Uterus (tissue), 2 donors: Measurements from ENCODE around the gene DPP10.

Experiments used
- POLR2A ChIP-seq, 2 donors: fragments of 450-650 bp; IDR thresholded peaks; one replicate each; pipeline ENCODE4 v1.6.1; 2016; ENCODE audit warnings: antibody characterized with exemption in 2 of 2, mild to moderate bottlenecking in 1 of 2, moderate library complexity in 1 of 2
- TF ChIP-seq, protein P1 (sequence below), 4 experiments: fragments of 200-600 bp in 2 of 4; fragments of 450-650 bp in 2 of 4; sonication (generic) in 2 of 4; IDR thresholded peaks; one replicate each; pipeline ENCODE4 v1.5.1; 2016 to 2019; ENCODE audit warnings: antibody characterized with exemption in 4 of 4, mild to moderate bottlenecking in 2 of 4, moderate library complexity in 1 of 4

DNA sequence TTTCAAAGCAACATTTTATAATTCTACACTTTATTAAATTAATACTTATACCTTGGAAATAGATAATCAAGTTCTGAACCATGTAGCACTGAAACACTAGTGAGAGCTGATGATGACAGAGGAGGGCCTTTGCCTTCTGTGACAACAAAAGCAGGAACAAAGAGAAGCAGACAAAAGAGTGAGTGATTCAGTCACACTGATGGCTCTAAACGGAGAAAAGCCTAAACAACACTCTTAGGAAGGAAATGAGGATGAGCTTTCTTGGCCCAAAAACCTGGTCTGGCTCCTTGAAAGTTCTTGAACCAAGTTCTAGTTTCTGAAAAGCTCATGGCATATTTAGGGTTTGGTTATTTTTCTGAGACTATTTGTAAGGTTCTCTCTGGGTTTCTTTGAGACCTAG, 271.9 kb downstream of the DPP10 start:
- TF ChIP-seq, protein P1, sequence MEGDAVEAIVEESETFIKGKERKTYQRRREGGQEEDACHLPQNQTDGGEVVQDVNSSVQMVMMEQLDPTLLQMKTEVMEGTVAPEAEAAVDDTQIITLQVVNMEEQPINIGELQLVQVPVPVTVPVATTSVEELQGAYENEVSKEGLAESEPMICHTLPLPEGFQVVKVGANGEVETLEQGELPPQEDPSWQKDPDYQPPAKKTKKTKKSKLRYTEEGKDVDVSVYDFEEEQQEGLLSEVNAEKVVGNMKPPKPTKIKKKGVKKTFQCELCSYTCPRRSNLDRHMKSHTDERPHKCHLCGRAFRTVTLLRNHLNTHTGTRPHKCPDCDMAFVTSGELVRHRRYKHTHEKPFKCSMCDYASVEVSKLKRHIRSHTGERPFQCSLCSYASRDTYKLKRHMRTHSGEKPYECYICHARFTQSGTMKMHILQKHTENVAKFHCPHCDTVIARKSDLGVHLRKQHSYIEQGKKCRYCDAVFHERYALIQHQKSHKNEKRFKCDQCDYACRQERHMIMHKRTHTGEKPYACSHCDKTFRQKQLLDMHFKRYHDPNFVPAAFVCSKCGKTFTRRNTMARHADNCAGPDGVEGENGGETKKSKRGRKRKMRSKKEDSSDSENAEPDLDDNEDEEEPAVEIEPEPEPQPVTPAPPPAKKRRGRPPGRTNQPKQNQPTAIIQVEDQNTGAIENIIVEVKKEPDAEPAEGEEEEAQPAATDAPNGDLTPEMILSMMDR (IDR thresholded peaks at IDR 0.05): no peak
- TF ChIP-seq POLR2A (IDR thresholded peaks at IDR 0.05): no peak
